ENCODE data around the gene ACSL5. TPM values are rescaled to one million over a fixed set of nuclear protein-coding genes. Genes with fewer than 3 reads are reported as not detected.

ACSL5 gene
- total and polyA plus RNA-seq, 10 of the 15 experiments (the other 5 are each of a cell fraction or from before 2014, with no cell fraction given), result 22.3 to 57.0 (median 46.4) TPM

GRCh38 chr10:112388548-112388947 lies 14.6 kb downstream of the ACSL5 start (continued):
- TF ChIP-seq RUNX3 (IDR thresholded peaks at IDR 0.05; ENCODE audit: low read length), result no peak
- no peak for TF ChIP-seq YY1 (IDR thresholded peaks at IDR 0.05; ENCODE audit: low read depth, low read length)
- TF ChIP-seq HDAC2 (IDR thresholded peaks at IDR 0.05), result no peak
- no peak for TF ChIP-seq HDAC6 (IDR thresholded peaks at IDR 0.05; ENCODE audit: unreplicated experiment)

- BruUV-seq (replicated peaks), result no TSS peak
- intact Hi-C loops (cut with micrococcal nuclease; ENCODE audit: unreplicated experiment) (no loop called here), in situ Hi-C loops (cut with MboI) (no loop called here)
- no peak overlapping the region for H3K4me3 ChIP-seq
- peak overlapping the region; percentile 11; the same call in 1 of the 2 replicates for H3K4me2 ChIP-seq (ENCODE audit: control insufficient read depth, insufficient read depth)
- H4K20me1 ChIP-seq (ENCODE audit: control insufficient read depth, insufficient read depth), result no peaks in the 10 kb centered on the region
- ChIA-PET RAD21 (ENCODE audit: unreplicated experiment) (interaction anchor here (0.9 to 1.2 kb wide), 2 partner anchors 13 to 51 kb away, joined by 3 to 5 read pairs; no protein-coding TSS in a partner anchor), POLR2A (interaction anchor here (2.9 kb wide), 1 partner anchor 14 kb away, joined by 10 read pairs; the partner anchor contains the start of gene ACSL5), CTCF (interaction anchor here (1.5 to 1.8 kb wide), 2 partner anchors 14 to 83 kb away, joined by 3 to 10 read pairs; no protein-coding TSS in a partner anchor), SMC1A (ENCODE audit: uncharacterized antibody, unreplicated experiment) (interaction anchor here (3.6 kb wide), 1 partner anchor 13 kb away, joined by 24 read pairs; no protein-coding TSS in a partner anchor)
- FAIRE-seq (no peak), DNase-seq (ENCODE audit: low read depth, low spot score) (peak; percentile 59), ATAC-seq (peak; percentile 84)
- WGBS (ENCODE audit: insufficient coverage, insufficient replicate concordance, low lambda C conversion rate, missing lambda C conversion rate), result 1% methylated on average over 6 of the region's 6 CpGs
- H3K9ac ChIP-seq (ENCODE audit: control insufficient read depth, insufficient read depth, low read length), result no peak overlapping the region
- peaks cover 9% of the 10 kb centered on the region for H3K4me1 ChIP-seq (ENCODE audit: control insufficient read depth, insufficient read depth, low read length)
- H3K79me2 ChIP-seq (ENCODE audit: control insufficient read depth, insufficient read depth, low read length), result peaks cover 15% of the 10 kb centered on the region
- no peaks in the 10 kb centered on the region for H3K27me3 ChIP-seq (replicated peaks in 1 of 2; ENCODE audit: control insufficient read depth in 2 of 2, insufficient read depth in 2 of 2, low read length in 1 of 2)
- H3K27ac ChIP-seq (ENCODE audit: control insufficient read depth, insufficient read depth), result peak overlapping the region; percentile 38
- H2AFZ ChIP-seq (ENCODE audit: control insufficient read depth, low read depth, low read length), result peak overlapping the region; percentile 15; the same call in 1 of the 2 replicates
- no peaks in the 10 kb centered on the region; a peak in 1 of 4 replicates for H3K36me3 ChIP-seq (ENCODE audit: control insufficient read depth in 2 of 2, insufficient read depth in 2 of 2, low read length in 1 of 2)
- H3K9me3 ChIP-seq (replicated peaks; ENCODE audit: control insufficient read depth, insufficient read depth, low read length), result no peaks in the 10 kb centered on the region
- TF ChIP-seq RELB (IDR thresholded peaks at IDR 0.05; ENCODE audit: low read depth) (peak; percentile 22; the same call in 1 of the 2 replicates), JUNB (IDR thresholded peaks at IDR 0.05) (peak; percentile 44; the same call in 1 of the 2 replicates), CHD1 (IDR thresholded peaks at IDR 0.05; ENCODE audit: low read depth, low read length) (no peak), PAX5 (IDR thresholded peaks at IDR 0.05; ENCODE audit: borderline replicate concordance, low read depth, low read length) (peak; percentile 79; the same call in 1 of the 2 replicates), BMI1 (IDR thresholded peaks at IDR 0.05; ENCODE audit: borderline replicate concordance) (peak; percentile 36; the same call in 1 of the 2 replicates), BCL11A (IDR thresholded peaks at IDR 0.05; ENCODE audit: low read depth, low read length) (peak; percentile 32; the same call in 1 of the 2 replicates), SIN3A (IDR thresholded peaks at IDR 0.05; ENCODE audit: low read depth, low read length) (no peak), ATF2 (IDR thresholded peaks at IDR 0.05; ENCODE audit: low read length) (0 out of 2 replicates have a peak, but pooled peaks have one; percentile 33), HSF1 (IDR thresholded peaks at IDR 0.05; ENCODE audit: low read depth, low read length) (no peak), FOXM1 (IDR thresholded peaks at IDR 0.05; ENCODE audit: low read depth, low read length) (peak; percentile 53; the same call in 1 of the 2 replicates), NKRF (conservative IDR thresholded peaks at IDR 0.05) (no peak), CREB1 (IDR thresholded peaks at IDR 0.05; ENCODE audit: low read depth) (peak; percentile 46; the same call in 1 of the 2 replicates)
Measured at GRCh38 chr10:112389271-112389822, 15.4 kb downstream of the ACSL5 start.

Measured in GM12878 (cell line).